Measurements from ENCODE around the gene RELN.

DNA sequence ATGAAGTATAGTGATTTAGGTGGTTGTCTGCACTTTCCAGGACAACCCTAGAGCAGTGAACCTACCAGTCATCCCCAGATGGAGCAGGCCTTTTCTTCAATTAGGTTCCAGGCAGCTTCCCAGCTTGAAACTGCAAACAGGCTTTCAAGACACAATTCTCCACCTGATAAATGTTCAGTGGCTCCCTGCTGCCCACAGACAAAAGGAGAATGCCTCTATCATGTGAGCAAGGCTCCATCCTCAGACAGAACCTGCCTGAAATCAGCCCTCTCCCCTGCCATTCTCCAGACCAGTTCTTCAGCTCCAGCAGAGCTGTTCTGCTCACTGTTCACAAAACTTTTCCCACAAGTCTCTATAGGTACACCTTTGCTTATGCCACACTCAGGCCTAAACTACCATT lies 22.1 kb downstream of the RELN start:
- TF ChIP-seq, protein P1, sequence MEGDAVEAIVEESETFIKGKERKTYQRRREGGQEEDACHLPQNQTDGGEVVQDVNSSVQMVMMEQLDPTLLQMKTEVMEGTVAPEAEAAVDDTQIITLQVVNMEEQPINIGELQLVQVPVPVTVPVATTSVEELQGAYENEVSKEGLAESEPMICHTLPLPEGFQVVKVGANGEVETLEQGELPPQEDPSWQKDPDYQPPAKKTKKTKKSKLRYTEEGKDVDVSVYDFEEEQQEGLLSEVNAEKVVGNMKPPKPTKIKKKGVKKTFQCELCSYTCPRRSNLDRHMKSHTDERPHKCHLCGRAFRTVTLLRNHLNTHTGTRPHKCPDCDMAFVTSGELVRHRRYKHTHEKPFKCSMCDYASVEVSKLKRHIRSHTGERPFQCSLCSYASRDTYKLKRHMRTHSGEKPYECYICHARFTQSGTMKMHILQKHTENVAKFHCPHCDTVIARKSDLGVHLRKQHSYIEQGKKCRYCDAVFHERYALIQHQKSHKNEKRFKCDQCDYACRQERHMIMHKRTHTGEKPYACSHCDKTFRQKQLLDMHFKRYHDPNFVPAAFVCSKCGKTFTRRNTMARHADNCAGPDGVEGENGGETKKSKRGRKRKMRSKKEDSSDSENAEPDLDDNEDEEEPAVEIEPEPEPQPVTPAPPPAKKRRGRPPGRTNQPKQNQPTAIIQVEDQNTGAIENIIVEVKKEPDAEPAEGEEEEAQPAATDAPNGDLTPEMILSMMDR (IDR thresholded peaks at IDR 0.05), result no peak
- no peak for TF ChIP-seq POLR2A (IDR thresholded peaks at IDR 0.05)

All from thyroid gland (tissue), 4 donors.